Transverse colon (tissue), 4 donors: ENCODE results near the gene FAM162B.

Experiments used
- CTCF ChIP-seq, 5 experiments: fragments of 200-600 bp in 3 of 5; fragments of 450-650 bp in 2 of 5; sonication (generic) in 3 of 5; IDR thresholded peaks; 1 replicate in 2 of 5; 2 replicates in 3 of 5; pipeline ENCODE4 v1.5.1; 2016 to 2017; ENCODE audit warnings: antibody characterized with exemption in 5 of 5, inconsistent platforms in 3 of 5, mild to moderate bottlenecking in 2 of 5, moderate library complexity in 1 of 5
- EP300 ChIP-seq: sonication (generic); formaldehyde crosslinking; IDR thresholded peaks from one replicate; pipeline ENCODE4 v1.6.1; 2017; ENCODE audit warnings: antibody characterized with exemption, low read depth
- POLR2A ChIP-seq: fragments of 450-650 bp; IDR thresholded peaks from one replicate; pipeline ENCODE4 v1.6.1; 2016; ENCODE audit warnings: antibody characterized with exemption, mild to moderate bottlenecking, moderate library complexity
- POLR2AphosphoS5 ChIP-seq, 3 donors: sonication (generic); formaldehyde crosslinking; IDR thresholded peaks; one replicate each; pipeline ENCODE4 v1.6.1; 2016; ENCODE audit warnings: antibody characterized with exemption in 3 of 3

GRCh38 chr6:116772450-116772849 lies 6.9 kb upstream of the FAM162B start:
- TF ChIP-seq POLR2A (no peak), CTCF (IDR thresholded peaks at IDR 0.05) (no peak), POLR2AphosphoS5 (IDR thresholded peaks at IDR 0.05) (no peak), EP300 (no peak)
